Endothelial cell of hepatic sinusoid (primary cell): ENCODE data around the gene TRA2B.

Experiments used
- in situ Hi-C: cut with HindIII; loops from 2 replicates; pipeline ENCODE4 v1.10.0; 2017; ENCODE audit warnings: low sequenced_read_pairs

Gene TRA2B

GRCh38 chr3:185956244-185956643, 18.4 kb upstream of the TRA2B start:
- in situ Hi-C loops = no loop called here

DNA sequence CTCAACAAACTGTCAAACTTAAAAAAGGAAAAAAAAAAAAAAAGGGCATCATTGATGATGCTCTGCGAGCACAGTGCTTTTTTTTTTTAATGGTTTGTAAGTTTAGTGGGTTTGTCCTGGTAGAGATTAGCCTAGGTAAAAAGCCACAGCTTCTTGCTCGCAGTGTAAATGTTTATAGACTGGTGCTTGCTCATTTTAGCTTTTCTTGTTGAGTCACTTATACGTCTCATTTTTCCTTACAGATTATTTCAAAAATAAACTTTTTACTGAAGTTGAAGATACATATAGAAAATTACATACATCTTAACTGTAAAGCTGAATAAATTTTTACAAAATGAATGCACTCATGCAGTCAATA, 16.5 kb upstream of the TRA2B start:
- in situ Hi-C loops = no loop called here

GRCh38 chr3:185950728-185951127, 12.9 kb upstream of the TRA2B start:
- in situ Hi-C loops = no loop called here

GRCh38 chr3:185949515-185949914, 11.7 kb upstream of the TRA2B start:
- in situ Hi-C loops = no loop called here

GRCh38 chr3:185948292-185948691, 10.5 kb upstream of the TRA2B start:
- in situ Hi-C loops = no loop called here

- in situ Hi-C loops = no loop called here
Observed at GRCh38 chr3:185943760-185944106, 5.9 kb upstream of the TRA2B start.

DNA sequence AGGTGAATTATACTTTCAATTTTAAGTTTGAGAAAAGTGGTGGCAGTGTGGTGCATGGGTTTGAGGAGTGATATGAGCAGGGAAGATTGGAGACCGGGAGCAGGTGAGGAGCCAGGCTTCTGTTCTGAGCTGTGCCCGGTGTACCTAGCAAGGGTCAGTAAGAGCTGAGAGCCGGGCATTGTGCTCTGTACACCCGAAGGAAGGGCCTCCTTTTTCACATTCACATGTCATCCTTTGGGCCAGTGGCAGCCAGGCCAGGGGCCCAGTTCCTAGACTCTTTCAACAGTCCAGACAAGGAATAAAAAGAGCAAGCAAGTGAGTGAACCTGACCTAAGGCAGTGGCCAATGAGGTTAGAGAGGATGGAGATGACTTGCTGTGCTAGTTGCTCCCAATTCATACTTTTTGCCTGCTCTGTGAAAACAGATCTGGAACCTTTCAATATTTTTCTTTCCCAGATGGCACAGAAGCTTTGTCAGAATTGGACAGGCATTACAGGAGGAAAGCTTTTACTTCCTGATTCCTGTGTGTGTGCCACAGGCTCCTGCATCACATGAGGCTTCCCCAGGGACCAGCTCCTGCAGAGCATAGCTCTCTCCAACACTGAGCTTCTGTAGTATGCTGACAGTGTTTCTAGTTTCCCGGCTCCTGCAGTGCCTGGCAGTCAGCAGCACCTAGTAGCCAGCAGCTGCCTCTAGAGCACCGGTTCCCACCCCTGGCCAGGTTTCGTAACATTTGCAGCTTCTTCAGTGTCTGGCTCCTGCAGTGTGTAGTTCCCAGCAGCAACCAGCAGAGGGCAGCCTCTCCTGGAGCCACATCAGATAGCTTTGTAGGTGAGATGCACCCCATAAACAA, 5.3 kb upstream of the TRA2B start:
- in situ Hi-C loops = no loop called here

- in situ Hi-C loops = no loop called here
Observed at GRCh38 chr3:185942396-185942795, 4.6 kb upstream of the TRA2B start.

GRCh38 chr3:185940951-185941350, 3.1 kb upstream of the TRA2B start:
- in situ Hi-C loops = no loop called here

DNA sequence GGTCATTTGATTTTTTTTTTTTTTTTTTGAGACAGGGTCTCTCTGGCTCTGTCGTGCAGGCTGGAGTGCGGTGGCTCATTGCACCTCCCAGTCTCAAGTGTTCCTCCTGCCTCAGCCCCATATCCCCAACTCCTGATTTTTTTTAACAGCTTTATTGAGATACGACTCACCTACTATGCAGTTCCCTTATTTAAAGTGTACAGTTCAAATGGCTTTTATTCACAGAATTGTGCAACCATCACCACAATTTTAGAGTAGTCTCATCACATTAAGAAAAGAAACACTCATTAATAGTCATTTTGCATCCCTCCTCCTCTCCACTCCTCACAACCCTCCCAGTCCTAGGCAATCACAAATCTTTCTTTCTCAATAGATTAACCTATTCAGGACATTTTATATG, 1.9 kb upstream of the TRA2B start:
- in situ Hi-C loops = no loop called here

- in situ Hi-C loops = no loop called here
Observed at GRCh38 chr3:185936814-185937688, 763 bp downstream of the TRA2B start.

DNA sequence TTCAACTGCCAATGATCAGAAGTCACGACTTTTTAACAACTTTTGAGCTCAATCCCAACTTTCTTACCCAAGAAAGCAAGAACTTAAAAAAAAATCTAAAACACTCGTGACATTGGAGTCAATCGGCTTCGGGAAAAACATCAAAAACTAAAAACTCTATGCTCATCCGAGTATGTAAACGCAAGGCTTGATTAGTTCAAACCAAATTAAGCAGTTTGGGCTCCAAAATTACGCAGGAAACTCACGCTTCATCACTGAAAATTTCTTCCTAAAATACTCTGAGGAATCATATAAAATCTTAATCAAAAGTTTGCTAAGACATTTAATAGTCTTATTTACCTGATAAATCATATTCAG, 1.6 kb downstream of the TRA2B start:
- in situ Hi-C loops = no loop called here

DNA sequence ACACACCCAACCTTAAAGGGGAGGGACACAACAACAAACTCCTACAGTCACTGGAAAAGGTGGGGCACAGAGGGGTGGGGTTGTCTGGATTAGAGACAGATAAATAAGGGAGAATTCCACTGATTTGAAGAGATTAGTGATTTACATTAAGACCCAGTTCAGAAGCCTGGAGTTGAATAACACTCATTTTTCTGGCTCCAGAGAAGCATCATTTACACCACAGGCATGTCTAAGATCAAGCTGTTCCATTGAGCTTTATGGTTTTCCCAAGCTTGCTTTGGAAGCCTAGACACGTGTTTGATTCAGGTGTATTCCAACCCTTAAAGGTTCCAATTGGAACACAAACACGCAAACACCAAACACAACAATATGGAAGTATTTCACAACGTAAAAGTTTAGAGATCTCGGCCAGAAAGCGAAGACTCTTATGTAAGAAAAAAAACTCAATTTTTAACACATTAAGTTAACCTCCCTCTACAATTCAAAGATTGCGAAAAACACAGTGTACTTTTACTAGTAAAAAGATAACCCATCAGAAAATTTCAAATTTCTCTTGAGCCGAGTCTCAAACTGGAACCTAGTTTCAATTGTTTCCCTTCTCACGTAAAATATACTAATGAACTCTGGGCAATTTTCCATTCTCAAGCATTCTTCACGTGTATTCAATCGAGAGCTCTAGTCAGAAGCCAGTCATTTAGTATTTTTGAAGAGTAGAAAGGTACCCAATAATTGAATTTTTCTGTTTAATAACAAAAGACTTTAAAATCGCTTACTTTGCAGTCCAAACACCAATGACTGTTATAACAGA, 2.1 kb downstream of the TRA2B start:
- in situ Hi-C loops = no loop called here

DNA sequence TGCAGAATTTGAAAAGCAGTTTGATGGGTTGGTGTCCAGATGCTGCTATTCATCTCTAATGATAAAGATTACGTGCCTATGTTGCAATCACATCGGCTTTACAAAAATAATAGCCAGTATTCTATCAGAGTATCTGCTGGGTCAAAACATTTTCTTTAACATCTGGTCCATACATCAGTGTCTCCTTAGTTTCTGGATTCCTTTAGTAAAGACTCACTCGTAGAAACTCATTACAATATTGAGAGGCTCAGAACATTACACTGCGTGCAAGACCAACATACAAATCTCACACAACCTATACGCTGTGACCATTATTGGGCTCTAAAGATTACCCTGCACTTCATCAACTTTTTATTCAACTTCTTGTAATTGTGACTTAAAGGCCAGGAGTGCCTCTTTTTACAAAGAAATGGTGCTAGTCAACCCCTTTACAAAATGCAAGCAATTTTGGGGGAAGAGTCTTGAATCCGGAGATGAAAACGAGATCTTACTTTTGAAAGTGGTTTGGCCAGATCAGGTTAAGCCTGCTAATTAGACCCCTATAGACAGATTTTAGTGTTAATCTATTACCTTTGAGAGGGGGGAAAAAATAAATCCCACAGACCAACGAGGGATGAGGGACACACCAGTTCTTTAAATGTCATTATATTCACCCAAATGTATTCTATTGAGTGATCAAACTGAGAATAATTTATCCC, 2.9 kb downstream of the TRA2B start:
- in situ Hi-C loops = no loop called here

GRCh38 chr3:185934174-185934557, 3.6 kb downstream of the TRA2B start:
- in situ Hi-C loops = no loop called here

DNA sequence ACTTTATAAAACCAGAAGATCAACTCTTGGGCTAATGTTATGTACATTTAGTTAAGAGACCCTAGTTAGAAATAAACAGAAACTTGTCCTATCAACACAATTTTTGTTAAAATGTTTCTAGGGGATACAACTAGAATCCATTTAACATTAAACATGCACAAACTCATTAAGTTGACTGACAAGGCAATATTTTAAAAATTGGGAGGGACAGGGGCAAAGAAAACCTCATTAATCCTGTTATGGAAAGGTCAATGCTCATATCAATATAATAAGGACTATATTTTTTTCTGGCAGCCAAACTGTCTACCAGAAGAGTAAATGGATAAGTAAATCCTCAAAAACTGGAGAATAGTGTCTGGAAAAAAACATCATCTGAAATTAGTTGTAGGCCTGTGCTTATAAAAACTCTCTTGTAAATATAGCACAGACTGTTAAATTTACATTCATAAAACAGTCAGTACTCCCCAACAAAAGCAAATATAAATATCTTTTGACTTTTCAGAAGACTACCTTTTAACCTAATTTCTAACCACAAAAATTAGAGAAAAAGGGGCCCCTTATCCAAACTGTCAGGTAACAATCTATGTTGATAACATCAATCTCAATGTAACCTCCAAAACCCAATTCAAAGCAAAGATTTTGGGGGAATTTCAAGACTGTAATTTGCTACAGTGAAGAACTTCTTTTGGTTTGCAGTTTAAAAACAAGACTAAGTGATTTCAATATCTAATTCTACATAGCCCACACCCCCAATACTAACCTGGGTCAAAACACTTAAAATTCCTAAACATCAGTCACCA, 4.2 kb downstream of the TRA2B start:
- in situ Hi-C loops = no loop called here

- in situ Hi-C loops = no loop called here
Observed at GRCh38 chr3:185931777-185932612, 5.8 kb downstream of the TRA2B start.

DNA sequence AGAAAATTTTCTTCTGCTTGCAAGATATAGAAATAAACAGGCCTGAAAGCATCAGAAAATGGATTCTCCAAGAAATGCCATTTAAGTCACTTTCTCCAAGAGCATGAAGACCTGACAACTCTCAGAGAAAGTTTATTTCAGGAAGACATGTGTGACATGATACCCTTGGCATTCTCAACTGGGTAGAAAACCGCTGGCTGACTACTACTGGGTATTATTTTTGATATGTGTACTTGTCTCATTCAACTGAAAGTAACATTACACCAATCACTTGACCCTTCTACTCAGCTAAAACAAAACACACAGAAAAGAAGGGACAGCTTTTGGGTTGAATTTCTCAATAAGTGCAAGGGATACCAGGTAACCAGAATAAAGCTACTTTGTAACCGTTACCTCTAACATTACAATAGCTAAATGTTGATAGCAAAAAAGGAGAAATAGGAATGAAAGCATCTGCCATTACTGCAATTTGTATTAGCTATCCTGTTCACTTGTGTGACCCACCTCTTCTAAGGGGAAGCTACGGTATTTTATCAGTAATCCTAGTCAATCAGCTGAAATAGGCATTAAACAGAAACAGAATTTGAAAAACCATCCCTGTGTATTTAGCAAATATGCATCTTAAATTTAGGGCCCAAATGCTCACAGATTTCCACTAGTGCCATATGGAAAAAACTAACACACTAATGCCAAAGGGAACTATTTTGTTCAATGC, 7.3 kb downstream of the TRA2B start:
- in situ Hi-C loops = no loop called here
